ENCODE results near the gene ATP8A2.

Gene ATP8A2

DNA sequence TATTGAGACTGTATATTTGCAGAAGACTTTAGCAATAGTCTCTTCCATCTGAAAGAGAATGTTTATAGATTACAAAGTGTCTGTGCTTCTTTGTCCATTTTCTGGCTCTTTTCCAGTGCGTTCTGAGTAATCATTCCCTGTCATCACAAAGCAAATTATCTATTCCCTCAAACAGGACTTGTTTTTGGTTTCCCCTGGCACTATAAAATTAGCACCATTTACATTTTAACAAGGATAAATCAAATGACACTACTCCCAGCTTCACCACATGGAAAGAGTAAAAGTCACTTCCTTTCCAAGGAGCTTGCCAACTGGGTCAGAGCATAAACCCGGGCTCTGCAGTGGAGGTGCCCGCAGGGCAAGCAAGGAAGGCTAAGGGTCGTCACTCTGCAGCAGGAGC is 591.9 kb downstream of the ATP8A2 start:
- no peak overlapping the region for H3K4me3 ChIP-seq (ENCODE audit: control insufficient read depth, low read depth, low read length)
- TF ChIP-seq, protein P1, sequence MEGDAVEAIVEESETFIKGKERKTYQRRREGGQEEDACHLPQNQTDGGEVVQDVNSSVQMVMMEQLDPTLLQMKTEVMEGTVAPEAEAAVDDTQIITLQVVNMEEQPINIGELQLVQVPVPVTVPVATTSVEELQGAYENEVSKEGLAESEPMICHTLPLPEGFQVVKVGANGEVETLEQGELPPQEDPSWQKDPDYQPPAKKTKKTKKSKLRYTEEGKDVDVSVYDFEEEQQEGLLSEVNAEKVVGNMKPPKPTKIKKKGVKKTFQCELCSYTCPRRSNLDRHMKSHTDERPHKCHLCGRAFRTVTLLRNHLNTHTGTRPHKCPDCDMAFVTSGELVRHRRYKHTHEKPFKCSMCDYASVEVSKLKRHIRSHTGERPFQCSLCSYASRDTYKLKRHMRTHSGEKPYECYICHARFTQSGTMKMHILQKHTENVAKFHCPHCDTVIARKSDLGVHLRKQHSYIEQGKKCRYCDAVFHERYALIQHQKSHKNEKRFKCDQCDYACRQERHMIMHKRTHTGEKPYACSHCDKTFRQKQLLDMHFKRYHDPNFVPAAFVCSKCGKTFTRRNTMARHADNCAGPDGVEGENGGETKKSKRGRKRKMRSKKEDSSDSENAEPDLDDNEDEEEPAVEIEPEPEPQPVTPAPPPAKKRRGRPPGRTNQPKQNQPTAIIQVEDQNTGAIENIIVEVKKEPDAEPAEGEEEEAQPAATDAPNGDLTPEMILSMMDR (conservative IDR thresholded peaks at IDR 0.05; ENCODE audit: control insufficient read depth, insufficient read depth, low read depth, low read length): no peak
- DNase-seq (ENCODE audit: low read depth): no peak

- no peak for DNase-seq (ENCODE audit: low read depth)
- TF ChIP-seq, protein P1 (conservative IDR thresholded peaks at IDR 0.05; ENCODE audit: control insufficient read depth, insufficient read depth, low read depth, low read length): no peak
- H3K4me3 ChIP-seq (ENCODE audit: control insufficient read depth, low read depth, low read length): no peak overlapping the region
Measured at GRCh38 chr13:25965596-25965995, 593.8 kb downstream of the ATP8A2 start.

DNA sequence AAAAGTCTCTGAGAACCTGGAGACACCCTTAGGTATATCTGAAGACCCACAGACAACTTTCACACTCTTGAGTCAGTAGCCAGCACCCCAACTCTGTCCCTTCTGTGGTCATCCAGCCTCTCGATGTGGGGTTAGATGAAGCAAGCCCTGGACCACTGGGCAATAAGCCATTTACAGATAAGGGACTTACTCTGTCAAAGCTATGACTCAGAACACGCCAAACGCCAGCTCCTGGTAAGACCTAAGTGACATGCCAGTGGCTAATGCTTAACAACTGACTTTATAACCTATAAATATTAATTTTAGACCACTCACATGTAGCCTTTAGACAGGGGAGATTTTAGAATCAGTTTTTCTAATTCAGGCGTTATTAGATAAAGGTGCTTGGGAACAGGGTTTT is 594.3 kb downstream of the ATP8A2 start:
- DNase-seq (ENCODE audit: low read depth): no peak
- TF ChIP-seq, protein P1 (conservative IDR thresholded peaks at IDR 0.05; ENCODE audit: control insufficient read depth, insufficient read depth, low read depth, low read length): no peak
- no peak overlapping the region for H3K4me3 ChIP-seq (ENCODE audit: control insufficient read depth, low read depth, low read length)

- no peak overlapping the region for H3K4me3 ChIP-seq (ENCODE audit: control insufficient read depth, low read depth, low read length)
- TF ChIP-seq, protein P1 (conservative IDR thresholded peaks at IDR 0.05; ENCODE audit: control insufficient read depth, insufficient read depth, low read depth, low read length): no peak
- DNase-seq (ENCODE audit: low read depth): no peak
Measured at GRCh38 chr13:25967144-25967543, 595.4 kb downstream of the ATP8A2 start.

GRCh38 chr13:25971047-25971446 is 599.3 kb downstream of the ATP8A2 start:
- no peak for DNase-seq (ENCODE audit: low read depth)
- H3K4me3 ChIP-seq (ENCODE audit: control insufficient read depth, low read depth, low read length): no peak overlapping the region
- TF ChIP-seq, protein P1 (conservative IDR thresholded peaks at IDR 0.05; ENCODE audit: control insufficient read depth, insufficient read depth, low read depth, low read length): no peak

DNA sequence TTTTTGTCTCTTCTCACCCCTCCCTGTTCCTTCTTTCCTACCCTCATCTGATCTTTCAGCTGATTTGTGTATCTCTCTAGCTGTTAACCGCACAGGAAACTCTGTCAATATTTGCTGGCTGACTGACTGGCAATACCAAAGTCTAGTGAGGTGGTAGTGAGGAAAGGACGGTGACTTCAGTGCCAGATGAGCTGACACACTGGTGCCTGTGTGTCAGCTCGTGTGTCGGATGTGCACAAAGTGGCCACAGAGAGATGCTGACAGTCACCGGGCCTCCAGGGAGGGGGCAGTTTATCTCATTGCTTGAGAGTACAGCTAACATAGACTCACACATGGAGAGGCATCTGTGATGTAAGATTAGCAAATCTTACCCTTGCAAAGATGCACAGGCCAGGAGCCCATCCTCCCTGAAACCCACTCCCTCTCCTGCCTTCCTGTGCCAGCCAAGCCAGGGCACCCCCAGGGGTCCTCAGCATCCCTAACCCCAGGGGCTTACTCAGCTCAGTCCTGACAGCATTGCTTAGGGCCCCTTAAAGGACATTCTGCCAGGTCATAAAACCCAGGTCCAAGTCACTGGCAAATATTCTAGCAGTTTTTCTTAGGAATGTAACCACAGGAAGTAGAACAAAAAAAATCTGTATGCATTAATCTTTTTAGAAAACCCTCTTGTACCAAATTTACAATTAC is 599.8 kb downstream of the ATP8A2 start:
- H3K4me3 ChIP-seq (ENCODE audit: control insufficient read depth, low read depth, low read length): no peak overlapping the region
- TF ChIP-seq, protein P1 (conservative IDR thresholded peaks at IDR 0.05; ENCODE audit: control insufficient read depth, insufficient read depth, low read depth, low read length): no peak
- DNase-seq (ENCODE audit: low read depth): no peak

- H3K4me3 ChIP-seq (ENCODE audit: control insufficient read depth, low read depth, low read length): no peak overlapping the region
- no peak for DNase-seq (ENCODE audit: low read depth)
- TF ChIP-seq, protein P1 (conservative IDR thresholded peaks at IDR 0.05; ENCODE audit: control insufficient read depth, insufficient read depth, low read depth, low read length): no peak
Measured at GRCh38 chr13:25973085-25973484, 601.3 kb downstream of the ATP8A2 start.
